ENCODE data around the gene LRRN1.

- TF ChIP-seq, protein P1, sequence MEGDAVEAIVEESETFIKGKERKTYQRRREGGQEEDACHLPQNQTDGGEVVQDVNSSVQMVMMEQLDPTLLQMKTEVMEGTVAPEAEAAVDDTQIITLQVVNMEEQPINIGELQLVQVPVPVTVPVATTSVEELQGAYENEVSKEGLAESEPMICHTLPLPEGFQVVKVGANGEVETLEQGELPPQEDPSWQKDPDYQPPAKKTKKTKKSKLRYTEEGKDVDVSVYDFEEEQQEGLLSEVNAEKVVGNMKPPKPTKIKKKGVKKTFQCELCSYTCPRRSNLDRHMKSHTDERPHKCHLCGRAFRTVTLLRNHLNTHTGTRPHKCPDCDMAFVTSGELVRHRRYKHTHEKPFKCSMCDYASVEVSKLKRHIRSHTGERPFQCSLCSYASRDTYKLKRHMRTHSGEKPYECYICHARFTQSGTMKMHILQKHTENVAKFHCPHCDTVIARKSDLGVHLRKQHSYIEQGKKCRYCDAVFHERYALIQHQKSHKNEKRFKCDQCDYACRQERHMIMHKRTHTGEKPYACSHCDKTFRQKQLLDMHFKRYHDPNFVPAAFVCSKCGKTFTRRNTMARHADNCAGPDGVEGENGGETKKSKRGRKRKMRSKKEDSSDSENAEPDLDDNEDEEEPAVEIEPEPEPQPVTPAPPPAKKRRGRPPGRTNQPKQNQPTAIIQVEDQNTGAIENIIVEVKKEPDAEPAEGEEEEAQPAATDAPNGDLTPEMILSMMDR (IDR thresholded peaks at IDR 0.05), result no peak
- TF ChIP-seq TCF7L2 (IDR thresholded peaks at IDR 0.05; ENCODE audit: low read depth, low read length), result no peak
Measured at GRCh38 chr3:3817865-3818264, 18.6 kb downstream of the LRRN1 start.

All from Panc1 (cell line).